Calu3 (cell line): ENCODE data around the gene RPS18. TPM values are rescaled to one million over a fixed set of nuclear protein-coding genes. Genes with fewer than 3 reads are reported as not detected.
A peak's percentile ranks its signal among the peaks of the same experiment; 100 is the strongest.

Experiments used
- BruUV-seq: library from RNA; stranded (reverse); fragments of 400-500 nt; replicated peaks from 2 replicates; lab custom pipeline; 2021; lab: Mats Ljungman, UMichigan
- CTCF ChIA-PET: fragments of 300-600 bp; sonication (Branson Sonifier 250); formaldehyde crosslinking; loops from one replicate; lab custom pipeline; 2022; ENCODE audit warnings: antibody characterized with exemption; lab: Charles Lee
- DNase-seq: peaks from one replicate; pipeline ENCODE4 v3.0.0; 2022
- H3K27ac Mint-ChIP-seq: one replicate; pipeline ENCODE4 v1.8.0; 2022; ENCODE audit warnings: mixed read lengths; ENCODE audit not compliant: unreplicated experiment
- H3K27me3 Mint-ChIP-seq: one replicate; pipeline ENCODE4 v1.8.0; 2022; ENCODE audit warnings: mixed read lengths; ENCODE audit not compliant: unreplicated experiment
- H3K36me3 Mint-ChIP-seq: one replicate; pipeline ENCODE4 v1.8.0; 2022; ENCODE audit warnings: mild to moderate bottlenecking, moderate library complexity, mixed read lengths; ENCODE audit not compliant: insufficient read depth, unreplicated experiment
- H3K4me1 Mint-ChIP-seq: one replicate; pipeline ENCODE4 v1.8.0; 2022; ENCODE audit warnings: mild to moderate bottlenecking, low read depth, mixed read lengths; ENCODE audit not compliant: unreplicated experiment
- H3K4me3 Mint-ChIP-seq: one replicate; pipeline ENCODE4 v1.8.0; 2022; ENCODE audit warnings: mild to moderate bottlenecking, low read depth, moderate library complexity, mixed read lengths; ENCODE audit not compliant: unreplicated experiment
- H3K9me3 Mint-ChIP-seq: one replicate; pipeline ENCODE4 v1.8.0; 2022; ENCODE audit warnings: low read depth, mixed read lengths; ENCODE audit not compliant: unreplicated experiment
- CTCF ChIP-seq: fragments of 200-600 bp; IDR thresholded peaks from one replicate; pipeline ENCODE4 v1.8.0; 2022; ENCODE audit warnings: antibody characterized with exemption; ENCODE audit not compliant: unreplicated experiment
- intact Hi-C: fragments of 100-400 bp; cut with micrococcal nuclease; formaldehyde crosslinking; loops from one replicate; pipeline ENCODE4 v1.10.0; 2022; ENCODE audit not compliant: unreplicated experiment
- total RNA-seq: library from RNA; stranded (reverse); gene quantifications from 2 replicates; pipeline ENCODE4 v1.2.3, GENCODE V29; 2022

Gene RPS18
- total RNA-seq, 1 experiment from 2014 or later, result 2,688 TPM

- TF ChIP-seq CTCF, result no peak
- Mint-ChIP-seq H3K27me3 (peaks cover 10% of the 10 kb centered on the region), H3K4me3 (peak overlapping the region; percentile 94), H3K27ac (peak overlapping the region; percentile 100), H3K36me3 (peaks cover 100% of the 10 kb centered on the region), H3K4me1 (peaks cover 65% of the 10 kb centered on the region), H3K9me3 (no peaks in the 10 kb centered on the region)
- no TSS peak for BruUV-seq
- CTCF ChIA-PET, result interaction anchor here (1.0 to 2.2 kb wide), 6 partner anchors 13 to 149 kb away, joined by 3 to 14 read pairs (median 7); partner anchors contain the start of genes PFDN6 and WDR46
- intact Hi-C loops, result no loop called here
- no peak for DNase-seq
Observed at GRCh38 chr6:33276581-33276863, 4.6 kb downstream of the RPS18 start.

GRCh38 chr6:33276864-33277662 lies 5.2 kb downstream of the RPS18 start, which contains the start of gene B3GALT4:
Gene B3GALT4, plus strand, starts transcription at chr6:33277123. Its CDS starts 297 bp downstream, at chr6:33277420.
- CTCF ChIA-PET, result interaction anchor here (0.6 to 2.2 kb wide), 13 partner anchors 10 to 149 kb away, joined by 3 to 14 read pairs (median 4); partner anchors contain the start of genes PFDN6 and WDR46
- DNase-seq, result peak; percentile 96
- peak within 1 kb of the TSS; percentile 100 for H3K27ac Mint-ChIP-seq
- H3K36me3 Mint-ChIP-seq, result peaks cover 100% of the 10 kb centered on the region
- H3K4me3 Mint-ChIP-seq, result peak within 1 kb of the TSS; percentile 94
- peaks cover 60% of the 10 kb centered on the region for H3K4me1 Mint-ChIP-seq
- peak; percentile 74 for TF ChIP-seq CTCF
- peaks cover 5% of the 10 kb centered on the region for H3K27me3 Mint-ChIP-seq
- BruUV-seq, result no TSS peak
- no peaks in the 10 kb centered on the region for H3K9me3 Mint-ChIP-seq
- intact Hi-C loops, result no loop called here

GRCh38 chr6:33277663-33278391 lies 6.0 kb downstream of the RPS18 start:
- BruUV-seq, result no TSS peak

More at GRCh38 chr6:33277663-33278391, 6.0 kb downstream of the RPS18 start:
- TF ChIP-seq CTCF, result peak; percentile 15
- H3K4me3 Mint-ChIP-seq, result peak overlapping the region; percentile 94
- no peaks in the 10 kb centered on the region for H3K9me3 Mint-ChIP-seq
- DNase-seq, result peak; percentile 41
- H3K27ac Mint-ChIP-seq, result peak overlapping the region; percentile 100
- intact Hi-C loops, result no loop called here
- no peaks in the 10 kb centered on the region for H3K27me3 Mint-ChIP-seq
- H3K4me1 Mint-ChIP-seq, result peaks cover 53% of the 10 kb centered on the region
- CTCF ChIA-PET, result interaction anchor here (0.6 to 2.2 kb wide), 11 partner anchors 9 to 148 kb away, joined by 3 to 14 read pairs (median 4); partner anchors contain the start of genes PFDN6 and WDR46
- H3K36me3 Mint-ChIP-seq, result peaks cover 97% of the 10 kb centered on the region
